Adipose tissue (tissue), 3 donors: Measurements from ENCODE around the gene KIF24. TPM values are rescaled to one million over a fixed set of nuclear protein-coding genes. Genes with fewer than 3 reads are reported as not detected.
A peak's percentile ranks its signal among the peaks of the same experiment; 100 is the strongest.

ENCODE experiments used
- H3K27ac ChIP-seq: one replicate; pipeline ENCODE4 v1.5.1; 2013; ENCODE audit warnings: low read depth, low read length
- WGBS, 3 donors: extraction: QIAGEN DNeasy Blood & Tissue Kit; methylation state at CpG; one replicate each; pipeline ENCODE4 v1.1.7; 2013; 5-methylcytosine and 5-hydroxymethylcytosine counted together
- polyA plus RNA-seq, 3 donors: library from polyadenylated mRNA; stranded (reverse); fragments of 200-250 nt; gene quantifications; one replicate each; pipeline ENCODE4 v1.2.3, GENCODE V29; 2013
- donor health status: healthy with polysubstance abuse.
- donor health status: Bipolar disorder and iron deficiency.
- donor health status: healthy.

KIF24 gene, protein sequence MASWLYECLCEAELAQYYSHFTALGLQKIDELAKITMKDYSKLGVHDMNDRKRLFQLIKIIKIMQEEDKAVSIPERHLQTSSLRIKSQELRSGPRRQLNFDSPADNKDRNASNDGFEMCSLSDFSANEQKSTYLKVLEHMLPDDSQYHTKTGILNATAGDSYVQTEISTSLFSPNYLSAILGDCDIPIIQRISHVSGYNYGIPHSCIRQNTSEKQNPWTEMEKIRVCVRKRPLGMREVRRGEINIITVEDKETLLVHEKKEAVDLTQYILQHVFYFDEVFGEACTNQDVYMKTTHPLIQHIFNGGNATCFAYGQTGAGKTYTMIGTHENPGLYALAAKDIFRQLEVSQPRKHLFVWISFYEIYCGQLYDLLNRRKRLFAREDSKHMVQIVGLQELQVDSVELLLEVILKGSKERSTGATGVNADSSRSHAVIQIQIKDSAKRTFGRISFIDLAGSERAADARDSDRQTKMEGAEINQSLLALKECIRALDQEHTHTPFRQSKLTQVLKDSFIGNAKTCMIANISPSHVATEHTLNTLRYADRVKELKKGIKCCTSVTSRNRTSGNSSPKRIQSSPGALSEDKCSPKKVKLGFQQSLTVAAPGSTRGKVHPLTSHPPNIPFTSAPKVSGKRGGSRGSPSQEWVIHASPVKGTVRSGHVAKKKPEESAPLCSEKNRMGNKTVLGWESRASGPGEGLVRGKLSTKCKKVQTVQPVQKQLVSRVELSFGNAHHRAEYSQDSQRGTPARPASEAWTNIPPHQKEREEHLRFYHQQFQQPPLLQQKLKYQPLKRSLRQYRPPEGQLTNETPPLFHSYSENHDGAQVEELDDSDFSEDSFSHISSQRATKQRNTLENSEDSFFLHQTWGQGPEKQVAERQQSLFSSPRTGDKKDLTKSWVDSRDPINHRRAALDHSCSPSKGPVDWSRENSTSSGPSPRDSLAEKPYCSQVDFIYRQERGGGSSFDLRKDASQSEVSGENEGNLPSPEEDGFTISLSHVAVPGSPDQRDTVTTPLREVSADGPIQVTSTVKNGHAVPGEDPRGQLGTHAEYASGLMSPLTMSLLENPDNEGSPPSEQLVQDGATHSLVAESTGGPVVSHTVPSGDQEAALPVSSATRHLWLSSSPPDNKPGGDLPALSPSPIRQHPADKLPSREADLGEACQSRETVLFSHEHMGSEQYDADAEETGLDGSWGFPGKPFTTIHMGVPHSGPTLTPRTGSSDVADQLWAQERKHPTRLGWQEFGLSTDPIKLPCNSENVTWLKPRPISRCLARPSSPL (N-terminal part only)
- under 1 TPM; 0.12 to 0.29 (median 0.22) TPM for polyA plus RNA-seq

- H3K27ac ChIP-seq, result peak within 1 kb of the TSS; percentile 17
- 0% methylated on average over 63 to 64 of the region's 64 CpGs for WGBS, 3 donors
Observed at GRCh38 chr9:34328987-34329832, at the start of gene KIF24, which contains the start of gene NUDT2. Gene KIF24, minus strand, starts transcription at chr9:34329268. Its CDS starts 17,922 bp downstream, at chr9:34311346. Gene NUDT2, plus strand, starts transcription at chr9:34329569. Its CDS starts 9,471 bp downstream, at chr9:34339040.

GRCh38 chr9:34378376-34379060 is 49.5 kb upstream of the KIF24 start:
- no peak overlapping the region for H3K27ac ChIP-seq
- 91 to 96% (median 94%) methylated on average over 3 of the region's 3 CpGs for WGBS, 3 donors

- H3K27ac ChIP-seq, result no peak overlapping the region
- 3 to 4% (median 4%) methylated on average over 21 of the region's 21 CpGs for WGBS, 3 donors
Observed at GRCh38 chr9:34377404-34377746, 48.3 kb upstream of the KIF24 start.

- WGBS, 3 donors, result 0 to 1% (median 1%) methylated on average over 51 to 54 of the region's 54 CpGs
- H3K27ac ChIP-seq, result no peak within 1 kb of the TSS
Observed at GRCh38 chr9:34376596-34377403, 47.7 kb upstream of the KIF24 start, which contains the start of gene MYORG. Gene MYORG, minus strand, starts transcription at chr9:34376898. Its CDS starts 3,955 bp downstream, at chr9:34372943.

- 9 to 12% (median 11%) methylated on average over 17 to 22 of the region's 22 CpGs for WGBS, 3 donors
Observed at GRCh38 chr9:34375901-34376595, 47.0 kb upstream of the KIF24 start.

DNA sequence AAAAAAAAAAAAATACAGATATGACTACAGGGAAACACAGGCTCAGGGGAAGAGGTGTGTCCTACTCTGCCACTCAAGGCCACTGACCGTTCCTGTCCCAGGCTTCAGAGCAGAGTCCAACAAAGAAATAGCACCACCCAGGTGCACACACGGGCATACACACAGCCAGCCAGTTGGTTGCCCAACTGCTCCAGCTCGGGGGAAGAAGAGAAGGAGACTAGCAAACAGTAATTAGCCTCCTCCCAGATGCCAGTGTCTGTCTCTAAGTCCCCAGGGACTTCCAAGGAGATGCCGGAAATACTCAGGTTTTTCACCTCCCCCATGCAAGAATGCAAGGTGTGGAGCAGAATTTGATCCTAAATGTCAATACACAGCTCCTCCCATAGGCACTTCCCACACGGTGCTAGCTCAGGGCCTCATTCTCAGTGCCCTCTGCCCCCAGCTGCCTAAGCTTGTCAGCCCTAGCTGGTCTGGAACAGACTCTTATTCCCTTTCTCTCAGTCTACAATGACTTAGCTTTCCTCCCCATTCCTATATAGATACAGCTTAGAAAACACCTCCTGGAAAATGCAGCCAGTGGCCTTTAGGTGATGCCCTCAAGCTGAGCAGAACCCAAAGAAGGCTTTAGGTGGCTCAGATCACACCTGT is 46.0 kb upstream of the KIF24 start:
- 16 to 63% (median 61%) methylated on average over 5 of the region's 5 CpGs for WGBS, 3 donors

More at GRCh38 chr9:34375901-34376595, 47.0 kb upstream of the KIF24 start:
- H3K27ac ChIP-seq, result no peak overlapping the region

DNA sequence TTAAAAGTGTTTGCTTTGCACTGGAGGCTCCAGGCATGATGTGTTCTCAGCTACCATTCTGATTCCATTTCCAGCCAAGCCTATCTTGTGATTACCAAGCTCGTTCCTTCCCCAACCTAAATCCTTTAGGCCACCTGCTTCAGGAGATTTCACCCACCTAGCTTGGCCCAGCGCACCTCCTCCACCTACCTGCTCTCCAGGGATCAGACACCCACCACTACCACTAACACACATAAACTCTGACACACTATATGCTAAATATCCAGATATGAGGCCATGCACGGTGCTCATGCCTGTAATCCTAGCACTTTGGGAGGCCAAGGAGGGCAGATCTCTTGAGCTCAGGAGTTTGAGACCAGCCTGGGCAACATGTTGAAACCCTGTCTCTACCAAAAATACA is 45.3 kb upstream of the KIF24 start:
- WGBS, 3 donors, result 57 to 91% (median 83%) methylated on average over 3 of the region's 3 CpGs
- no peak overlapping the region for H3K27ac ChIP-seq

More for the DNA sequence above, 46.0 kb upstream of the KIF24 start:
- H3K27ac ChIP-seq, result no peak overlapping the region

DNA sequence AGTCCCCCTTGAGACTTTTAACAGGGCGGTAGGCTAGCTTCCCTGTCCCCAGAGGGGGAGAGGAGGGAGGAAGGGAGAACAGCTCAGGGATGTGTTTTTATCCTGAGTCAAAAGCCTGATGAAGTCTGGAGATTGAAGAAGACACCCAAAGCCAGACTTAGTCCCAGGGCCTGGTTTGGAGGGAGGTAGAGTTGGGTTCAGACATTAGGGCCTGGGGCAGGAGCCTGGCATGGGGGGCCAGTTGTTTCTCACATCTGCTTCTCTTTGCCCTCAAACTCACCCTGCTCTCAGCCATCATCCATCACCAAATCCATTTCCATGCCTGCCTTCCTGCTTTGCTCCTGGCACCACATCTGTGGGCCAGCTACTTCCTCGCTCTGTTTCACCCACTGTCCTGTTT is 44.7 kb upstream of the KIF24 start:
- H3K27ac ChIP-seq, result no peak overlapping the region
- 78 to 90% (median 88%) methylated on average over 2 of the region's 2 CpGs for WGBS, 3 donors

- H3K27ac ChIP-seq, result no peak overlapping the region
- WGBS, 3 donors, result 79 to 87% (median 86%) methylated on average over 41 of the region's 41 CpGs
Observed at GRCh38 chr9:34372467-34373011, 43.5 kb upstream of the KIF24 start.

DNA sequence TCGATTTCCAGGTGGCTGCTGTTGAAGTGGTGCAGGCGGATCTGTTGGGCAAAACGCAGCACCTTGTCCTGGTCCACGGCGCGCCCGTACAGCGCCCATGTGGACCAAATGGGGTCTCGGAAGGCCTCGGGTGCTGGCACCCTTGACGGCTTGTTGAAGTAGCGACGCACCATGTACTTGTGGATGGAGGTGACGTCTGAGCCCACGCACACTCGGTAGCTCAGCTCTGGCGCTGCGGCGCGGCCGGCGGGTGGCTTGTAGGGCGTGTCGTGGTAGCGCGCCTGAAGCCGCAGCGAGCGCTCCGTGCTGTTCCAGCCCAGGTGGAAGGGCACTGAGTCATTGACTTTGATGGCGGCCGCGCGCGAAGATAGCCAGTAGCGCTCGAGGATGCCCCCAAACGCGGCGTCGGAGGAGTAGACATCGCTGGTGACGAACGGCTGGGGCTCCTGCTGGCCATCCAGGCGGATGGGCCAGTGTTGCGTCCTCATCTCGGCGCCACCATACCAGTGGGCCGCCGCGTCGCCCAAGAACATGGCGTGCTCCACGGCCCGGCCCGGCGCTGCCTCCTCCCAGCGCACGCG is 42.9 kb upstream of the KIF24 start:
- H3K27ac ChIP-seq, result no peak overlapping the region
- WGBS, 3 donors, result 89 to 93% (median 91%) methylated on average over 56 to 60 of the region's 60 CpGs

GRCh38 chr9:34370970-34371880 is 42.2 kb upstream of the KIF24 start:
- H3K27ac ChIP-seq, result no peak overlapping the region
- 76 to 81% (median 77%) methylated on average over 104 to 105 of the region's 105 CpGs for WGBS, 3 donors

GRCh38 chr9:34370335-34370969 is 41.4 kb upstream of the KIF24 start:
- 75 to 82% (median 80%) methylated on average over 23 of the region's 23 CpGs for WGBS, 3 donors
- H3K27ac ChIP-seq, result no peak overlapping the region

DNA sequence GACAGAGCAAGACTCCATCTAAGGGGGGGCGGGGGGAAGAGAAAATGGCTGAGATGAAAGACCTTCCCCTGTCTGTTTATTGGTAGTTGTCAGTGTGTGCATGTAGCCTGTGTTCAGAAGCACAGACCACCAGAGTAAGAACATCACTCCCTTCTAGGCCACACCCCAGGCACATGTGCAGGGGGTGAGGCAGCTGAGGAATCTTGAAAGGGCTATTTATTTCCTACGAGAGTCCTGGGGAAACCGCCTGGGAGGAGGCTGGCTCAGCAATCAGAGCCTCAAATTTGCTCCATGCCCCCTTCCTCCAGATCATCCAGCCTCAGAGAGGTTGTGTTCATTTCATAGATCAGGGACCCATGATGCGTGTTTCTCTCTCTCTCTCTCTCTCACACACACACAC is 40.6 kb upstream of the KIF24 start:
- no peak overlapping the region for H3K27ac ChIP-seq
- WGBS, 3 donors, result 91 to 95% (median 93%) methylated on average over 4 of the region's 4 CpGs
